NT2/D1 (cell line): ENCODE measurements around the gene ADTRP.

Source experiments
- DNase-seq: peaks from one replicate; pipeline ENCODE4 v3.0.0-alpha.2; 2011; ENCODE audit warnings: low read depth, low spot score
- H3K27me3 ChIP-seq: 2 replicates; pipeline ENCODE4 v1.6.0; 2011; ENCODE audit warnings: mild to moderate bottlenecking; ENCODE audit not compliant: insufficient read length, insufficient read depth
- H3K36me3 ChIP-seq: 2 replicates; pipeline ENCODE4 v1.6.1; 2011; ENCODE audit warnings: mild to moderate bottlenecking, low read length, mixed read lengths; ENCODE audit not compliant: insufficient read depth, insufficient read length
- H3K4me1 ChIP-seq: 2 replicates; pipeline ENCODE4 v1.5.1; 2011; ENCODE audit not compliant: insufficient read depth, insufficient read length
- H3K4me3 ChIP-seq: 2 replicates; pipeline ENCODE4 v1.5.1; 2011; ENCODE audit warnings: low read depth; ENCODE audit not compliant: insufficient read length
- H3K9ac ChIP-seq: 2 replicates; pipeline ENCODE4 v1.6.0; 2011; ENCODE audit warnings: low read depth; ENCODE audit not compliant: insufficient read length
- H3K9me3 ChIP-seq: 2 replicates; pipeline ENCODE4 v1.5.1; 2011; ENCODE audit warnings: mild to moderate bottlenecking, low read length; ENCODE audit not compliant: insufficient read depth
- SUZ12 ChIP-seq: IDR thresholded peaks from 2 replicates; pipeline ENCODE4 v1.6.1; 2011; ENCODE audit not compliant: insufficient read length, insufficient read depth; ENCODE audit errors: extremely low read depth
- YY1 ChIP-seq: IDR thresholded peaks from 2 replicates; pipeline ENCODE4 v1.6.1; 2011; ENCODE audit not compliant: insufficient read length, insufficient read depth
- ZNF274 ChIP-seq: IDR thresholded peaks from 2 replicates; pipeline ENCODE4 v1.6.1; 2011; ENCODE audit warnings: mild to moderate bottlenecking, low read depth, low read length

Gene ADTRP

DNA sequence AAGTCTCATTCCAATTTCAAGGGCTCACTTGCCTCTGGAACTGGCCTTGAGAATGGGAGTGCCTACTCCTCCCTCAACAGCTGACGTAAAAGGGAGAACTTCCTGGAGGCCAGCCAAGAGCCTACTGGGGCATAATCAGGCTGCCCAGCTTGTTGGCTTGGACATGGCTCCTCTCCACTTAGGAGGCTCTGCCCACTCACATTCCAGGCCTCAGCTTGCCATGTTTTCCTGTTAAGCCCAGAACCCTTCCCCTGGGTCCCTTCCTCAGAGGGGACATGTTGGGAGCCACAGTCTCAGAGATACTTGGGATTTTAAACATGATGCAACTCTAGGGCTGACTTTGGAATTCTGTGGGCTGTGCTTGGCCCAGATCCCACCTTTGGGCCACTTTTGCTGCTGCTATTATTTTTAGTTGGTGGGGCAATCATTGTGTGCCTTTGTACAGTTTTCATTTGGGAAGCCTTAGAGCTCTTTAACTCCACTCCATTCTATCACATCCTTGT is 31.5 kb upstream of the ADTRP start:
- H3K36me3 ChIP-seq = no peaks in the 10 kb centered on the region
- TF ChIP-seq ZNF274 (no peak), SUZ12 (no peak), YY1 (no peak)
- no peaks in the 10 kb centered on the region for H3K9me3 ChIP-seq
- no peak overlapping the region for H3K9ac ChIP-seq
- no peak overlapping the region for H3K4me3 ChIP-seq
- H3K4me1 ChIP-seq = no peaks in the 10 kb centered on the region
- no peak for DNase-seq
- H3K27me3 ChIP-seq = no peaks in the 10 kb centered on the region

DNA sequence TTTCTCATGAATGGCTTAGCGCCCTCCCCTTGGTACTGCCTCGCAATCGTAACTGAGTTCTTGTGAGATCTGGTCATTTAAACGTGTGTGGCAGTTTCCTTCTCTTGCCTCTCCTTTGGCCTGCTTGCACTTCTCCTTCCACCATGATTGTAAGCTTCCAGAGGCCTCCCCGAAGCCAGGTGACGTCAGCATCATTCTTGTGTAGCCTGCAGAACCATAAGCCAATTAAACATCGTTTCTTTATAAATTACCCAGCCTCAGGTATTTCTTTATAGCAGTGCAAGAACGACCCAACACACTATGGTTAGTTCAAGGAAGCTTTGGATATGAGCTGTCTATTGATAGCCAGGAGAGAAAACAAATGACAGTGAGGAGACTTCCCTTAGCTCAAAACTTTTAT is 29.5 kb upstream of the ADTRP start:
- Histone ChIP-seq H3K36me3 (no peaks in the 10 kb centered on the region), H3K27me3 (no peaks in the 10 kb centered on the region), H3K9me3 (no peaks in the 10 kb centered on the region), H3K9ac (no peak overlapping the region), H3K4me1 (no peaks in the 10 kb centered on the region), H3K4me3 (no peak overlapping the region)
- TF ChIP-seq YY1 (no peak), SUZ12 (no peak), ZNF274 (no peak)
- DNase-seq = no peak

DNA sequence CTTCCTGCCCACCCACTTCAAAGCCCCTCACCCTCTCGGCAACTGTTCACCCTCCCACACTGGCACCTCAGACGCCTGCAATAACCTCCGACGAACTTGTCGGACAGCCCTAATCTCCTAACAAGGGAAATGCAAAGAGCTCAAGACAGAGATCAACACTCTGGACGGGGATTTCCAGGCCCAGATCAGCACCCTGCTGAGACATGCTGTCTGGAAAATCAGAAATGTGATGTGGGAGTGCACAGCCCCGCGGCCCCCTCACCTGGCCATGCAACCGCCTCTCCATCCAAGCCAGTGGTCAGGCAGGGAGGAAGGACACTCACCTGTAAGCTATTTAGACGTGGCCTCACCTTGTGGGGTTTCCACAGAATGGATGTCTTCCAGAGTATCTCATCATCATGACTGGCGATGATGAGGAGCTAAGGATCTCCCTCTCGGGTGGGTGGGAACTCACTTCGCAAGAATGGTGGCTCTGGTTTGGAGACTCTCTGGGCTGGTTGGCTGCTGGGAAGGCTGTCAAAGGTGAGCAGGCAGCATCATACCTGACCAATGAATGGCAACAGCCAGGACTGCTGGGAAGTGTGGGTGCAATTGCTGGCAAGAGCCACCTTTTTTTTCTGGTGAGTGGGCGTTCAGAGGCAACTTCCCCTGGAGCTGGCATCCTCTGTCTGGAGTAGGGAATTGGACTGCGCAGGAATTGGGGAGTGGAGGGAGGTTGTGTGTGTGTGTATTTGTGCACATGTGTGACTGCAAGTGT is 28.1 kb upstream of the ADTRP start:
- Histone ChIP-seq H3K9me3 (no peaks in the 10 kb centered on the region), H3K9ac (no peak overlapping the region), H3K27me3 (no peaks in the 10 kb centered on the region), H3K4me1 (no peaks in the 10 kb centered on the region), H3K4me3 (no peak overlapping the region), H3K36me3 (no peaks in the 10 kb centered on the region)
- no peak for DNase-seq
- TF ChIP-seq ZNF274 (no peak), SUZ12 (no peak), YY1 (no peak)

DNA sequence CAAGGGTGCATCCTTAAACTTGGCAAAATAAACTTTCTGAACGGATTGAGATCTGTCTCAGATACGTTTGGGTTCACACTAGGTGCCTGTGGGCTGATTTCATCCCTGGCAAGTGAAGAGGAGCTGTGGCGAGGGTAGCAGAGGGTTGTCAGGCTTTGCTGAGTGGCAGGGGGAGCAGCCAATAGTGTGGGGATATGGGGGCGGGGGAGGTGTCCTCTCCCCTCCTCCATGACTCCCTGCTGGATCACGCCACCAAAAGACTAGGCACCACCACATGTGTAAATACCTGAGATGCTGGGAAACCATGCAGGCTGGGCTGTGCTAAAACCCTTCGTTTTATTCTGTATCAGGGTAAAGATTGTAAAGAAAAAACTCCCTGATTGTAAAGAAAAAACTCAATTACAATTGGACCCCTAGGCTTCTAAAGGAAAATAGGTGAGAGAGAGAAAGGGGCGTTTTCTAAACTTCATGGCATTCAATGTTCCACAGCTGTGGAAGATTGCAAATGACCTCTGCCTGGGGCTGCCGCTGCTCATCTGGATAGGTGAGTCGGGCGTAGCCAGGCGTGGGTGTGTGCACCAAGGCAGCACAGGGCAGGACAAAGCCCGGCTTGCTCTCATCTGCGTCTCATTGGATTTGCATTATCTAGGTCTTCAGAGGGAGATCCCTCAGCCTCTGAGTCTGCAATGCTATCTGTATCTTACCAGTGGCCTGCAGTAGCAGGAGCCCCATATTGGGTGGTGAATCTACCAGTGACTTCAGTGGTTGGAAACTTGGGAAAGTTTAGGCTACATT is 26.9 kb upstream of the ADTRP start:
- no peaks in the 10 kb centered on the region for H3K9me3 ChIP-seq
- no peak for DNase-seq
- H3K9ac ChIP-seq = no peak overlapping the region
- H3K4me3 ChIP-seq = no peak overlapping the region
- no peak for TF ChIP-seq ZNF274
- TF ChIP-seq SUZ12 = no peak
- no peaks in the 10 kb centered on the region for H3K36me3 ChIP-seq
- H3K27me3 ChIP-seq = no peaks in the 10 kb centered on the region
- H3K4me1 ChIP-seq = no peaks in the 10 kb centered on the region

DNA sequence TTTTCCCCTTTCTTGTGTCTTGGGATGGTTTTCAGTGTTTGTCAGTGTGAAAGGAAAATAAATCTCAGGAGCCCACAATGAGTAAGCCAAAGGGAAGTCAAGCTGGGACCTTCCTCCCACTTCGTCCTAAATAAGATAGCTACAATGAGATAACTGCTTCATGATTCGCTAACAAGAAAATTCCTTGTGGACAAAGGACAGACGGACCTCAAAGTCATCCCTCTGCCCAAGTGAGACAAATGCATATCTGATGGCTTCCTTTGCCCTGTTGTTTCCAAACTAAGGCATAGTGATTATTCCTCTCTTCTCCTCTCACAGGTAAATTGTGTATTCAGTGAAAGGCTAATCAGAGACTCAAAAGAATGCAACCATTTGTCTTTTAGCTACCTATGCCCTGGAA is 26.1 kb upstream of the ADTRP start:
- Histone ChIP-seq H3K9me3 (no peaks in the 10 kb centered on the region), H3K4me1 (no peaks in the 10 kb centered on the region), H3K4me3 (no peak overlapping the region), H3K9ac (no peak overlapping the region), H3K27me3 (no peaks in the 10 kb centered on the region), H3K36me3 (no peaks in the 10 kb centered on the region)
- TF ChIP-seq ZNF274 (no peak), YY1 (no peak), SUZ12 (no peak)
- DNase-seq = no peak

DNA sequence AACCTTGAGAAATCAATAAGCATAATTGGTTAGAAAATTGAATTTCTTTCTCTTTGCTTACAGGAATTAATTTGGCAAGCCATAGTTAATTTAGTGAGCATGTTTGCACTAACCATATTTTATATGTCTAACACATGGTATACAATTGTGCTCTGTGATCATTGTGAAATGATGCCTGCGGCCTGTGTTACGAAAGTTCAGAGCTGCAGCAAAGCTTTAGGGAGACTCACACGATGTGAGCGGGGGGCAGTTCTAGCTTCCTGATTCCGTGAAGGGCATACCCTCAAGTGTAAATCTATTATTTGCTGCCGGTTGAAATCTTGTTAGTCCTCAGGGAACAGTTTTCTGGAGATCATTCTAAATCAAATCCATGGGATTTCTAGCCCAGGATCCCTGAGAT is 25.5 kb upstream of the ADTRP start:
- Histone ChIP-seq H3K36me3 (no peaks in the 10 kb centered on the region), H3K4me1 (no peaks in the 10 kb centered on the region), H3K27me3 (no peaks in the 10 kb centered on the region), H3K4me3 (no peak overlapping the region), H3K9me3 (no peaks in the 10 kb centered on the region), H3K9ac (no peak overlapping the region)
- TF ChIP-seq ZNF274 (no peak), SUZ12 (no peak), YY1 (no peak)
- DNase-seq = no peak

DNA sequence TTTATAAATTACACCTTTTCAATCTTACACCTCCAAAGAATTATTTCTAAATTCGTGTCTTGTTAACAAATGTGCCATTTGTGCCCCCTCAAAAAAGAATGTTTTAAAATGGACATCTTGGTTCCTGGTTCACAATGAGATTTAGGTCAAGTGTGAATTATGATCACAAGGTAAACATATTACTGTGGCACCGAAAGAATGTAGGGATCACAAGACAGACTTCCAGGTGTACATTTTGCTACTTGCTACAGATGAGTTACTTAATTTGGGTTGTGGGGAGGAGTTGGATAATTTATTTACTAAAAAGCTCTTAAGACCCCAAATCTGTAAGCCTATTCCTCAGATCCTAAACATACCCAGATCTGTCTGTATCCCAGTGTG is 25.0 kb upstream of the ADTRP start:
- Histone ChIP-seq H3K27me3 (no peaks in the 10 kb centered on the region), H3K36me3 (no peaks in the 10 kb centered on the region), H3K9ac (no peak overlapping the region), H3K4me1 (no peaks in the 10 kb centered on the region), H3K4me3 (no peak overlapping the region), H3K9me3 (no peaks in the 10 kb centered on the region)
- no peak for TF ChIP-seq SUZ12
- no peak for TF ChIP-seq ZNF274
- TF ChIP-seq YY1 = no peak
- no peak for DNase-seq
